IMR-90 (cell line): ENCODE results near the gene TBC1D1. TPM values are rescaled to one million over a fixed set of nuclear protein-coding genes. Genes with fewer than 3 reads are reported as not detected.

Experiments
- BHLHE40 ChIP-seq: fragments of 150-350 bp; IDR thresholded peaks from 2 replicates; pipeline ENCODE4 v1.6.1; 2016; ENCODE audit warnings: mild to moderate bottlenecking, low read depth, low read length
- FOS ChIP-seq: fragments of 150-350 bp; IDR thresholded peaks from 2 replicates; pipeline ENCODE4 v1.6.1; 2016; ENCODE audit warnings: low read depth, low read length
- MAFK ChIP-seq: IDR thresholded peaks from 2 replicates; pipeline ENCODE4 v1.6.1; 2012; ENCODE audit warnings: low read depth, low read length, improper control_type of control experiment
- SMC3 ChIP-seq: fragments of 150-350 bp; IDR thresholded peaks from 2 replicates; pipeline ENCODE4 v1.6.1; 2016; ENCODE audit warnings: low read depth, mild to moderate bottlenecking, antibody characterized with exemption, low read length, moderate library complexity
- polyA plus RNA-seq, 3 experiments: library from polyadenylated mRNA; depleted of rRNA; stranded (reverse); fragments of >200 nt; gene quantifications; 2 replicates each; pipeline ENCODE4 v1.2.3, GENCODE V29; 2012; ENCODE audit warnings: low replicate concordance in 1 of 3
- total RNA-seq: library from RNA; depleted of rRNA; stranded (reverse); fragments of >200 nt; gene quantifications from 2 replicates; pipeline ENCODE4 v1.2.3, GENCODE V29; 2012
- TF ChIP-seq, protein P1 (sequence below): fragments of 150-350 bp; IDR thresholded peaks from 2 replicates; pipeline ENCODE4 v1.6.1; 2016; ENCODE audit warnings: low read depth, mild to moderate bottlenecking, low read length, moderate library complexity, borderline replicate concordance

The TBC1D1 gene
- total and polyA plus RNA-seq, 2 of the 4 experiments (the other 2 are of a cell fraction): 42.4 to 104 TPM

- TF ChIP-seq, protein P1, sequence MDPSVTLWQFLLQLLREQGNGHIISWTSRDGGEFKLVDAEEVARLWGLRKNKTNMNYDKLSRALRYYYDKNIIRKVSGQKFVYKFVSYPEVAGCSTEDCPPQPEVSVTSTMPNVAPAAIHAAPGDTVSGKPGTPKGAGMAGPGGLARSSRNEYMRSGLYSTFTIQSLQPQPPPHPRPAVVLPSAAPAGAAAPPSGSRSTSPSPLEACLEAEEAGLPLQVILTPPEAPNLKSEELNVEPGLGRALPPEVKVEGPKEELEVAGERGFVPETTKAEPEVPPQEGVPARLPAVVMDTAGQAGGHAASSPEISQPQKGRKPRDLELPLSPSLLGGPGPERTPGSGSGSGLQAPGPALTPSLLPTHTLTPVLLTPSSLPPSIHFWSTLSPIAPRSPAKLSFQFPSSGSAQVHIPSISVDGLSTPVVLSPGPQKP: no peak
- TF ChIP-seq MAFK (no peak), SMC3 (no peak; the same call in 1 of the 2 replicates), FOS (peak; percentile 92), BHLHE40 (0 out of 2 replicates have a peak, but pooled peaks have one; percentile 32)
These were observed 272.5 kb downstream of the TBC1D1 start (continued) for GRCh38 chr4:38163216-38164006.
